IMR-90 (cell line): ENCODE results near the gene ACSL6. TPM values are rescaled to one million over a fixed set of nuclear protein-coding genes. Genes with fewer than 3 reads are reported as not detected.
A peak's percentile ranks its signal among the peaks of the same experiment; 100 is the strongest.

Experiments
- ATAC-seq: fragments of 200-7000 bp; cut with Tn5 transposase; 2 replicates; pipeline ENCODE4 v1.9.1; 2020; ENCODE audit warnings: low read depth, mild to moderate bottlenecking, moderate library complexity
- BruUV-seq: library from RNA; stranded (reverse); fragments of 400-500 nt; replicated peaks from 2 replicates; lab custom pipeline; 2021; lab: Mats Ljungman, UMichigan
- CTCF ChIA-PET: fragments of 300-600 bp; formaldehyde crosslinking; extraction: SDS; loops from one replicate; lab custom pipeline; 2021; ENCODE audit warnings: antibody characterized with exemption; lab: Yijun Ruan, JAX
- POLR2A ChIA-PET: fragments of 300-600 bp; sonication (Branson Sonifier 250); formaldehyde crosslinking; loops from one replicate; lab custom pipeline; 2022; ENCODE audit warnings: antibody characterized with exemption; ENCODE audit not compliant: unreplicated experiment; lab: Charles Lee
- DNase-seq: peaks from one replicate; pipeline ENCODE4 v3.0.0; 2013
- H2AFZ ChIP-seq: replicated peaks from 2 replicates; pipeline ENCODE3; 2013; ENCODE audit warnings: low read length, mild to moderate bottlenecking; ENCODE audit not compliant: poor library complexity
- H2AK5ac ChIP-seq: 2 replicates; pipeline ENCODE4 v1.6.1; 2013; ENCODE audit warnings: low read depth, low read length, inconsistent platforms
- H2AK9ac ChIP-seq: replicated peaks from 2 replicates; pipeline ENCODE3; 2013; ENCODE audit warnings: mild to moderate bottlenecking, low read depth, low read length, moderate library complexity; ENCODE audit not compliant: poor library complexity
- H2BK120ac ChIP-seq: 2 replicates; pipeline ENCODE4 v1.6.1; 2013; ENCODE audit warnings: low read depth, low read length, inconsistent platforms
- H2BK15ac ChIP-seq: 3 replicates; pipeline ENCODE4 v1.6.1; 2013; ENCODE audit warnings: low read depth, low read length, inconsistent platforms
- H2BK20ac ChIP-seq: 2 replicates; pipeline ENCODE4 v1.6.1; 2013; ENCODE audit warnings: low read depth, mild to moderate bottlenecking, inconsistent platforms, low read length, moderate library complexity
- H2BK5ac ChIP-seq: 2 replicates; pipeline ENCODE4 v1.6.1; 2013; ENCODE audit warnings: mild to moderate bottlenecking, low read depth, low read length, inconsistent platforms; ENCODE audit not compliant: poor library complexity, severe bottlenecking
- H3K14ac ChIP-seq: replicated peaks from 2 replicates; pipeline ENCODE4 v1.6.1; 2013; ENCODE audit warnings: low read depth, low read length, inconsistent platforms
- H3K18ac ChIP-seq: 2 replicates; pipeline ENCODE4 v1.6.1; 2013; ENCODE audit warnings: low read depth, low read length, control low read depth
- H3K23ac ChIP-seq: 2 replicates; pipeline ENCODE4 v1.6.1; 2013; ENCODE audit warnings: low read depth, low read length, inconsistent platforms
- H3K27ac ChIP-seq: 2 replicates; pipeline ENCODE4 v1.5.1; 2013; ENCODE audit warnings: mild to moderate bottlenecking, control low read depth, low read length; ENCODE audit not compliant: insufficient read depth
- H3K27me3 ChIP-seq: 2 replicates; pipeline ENCODE4 v1.6.1; 2013; ENCODE audit warnings: low read length; ENCODE audit not compliant: control insufficient read depth, insufficient read depth
- H3K36me3 ChIP-seq: 2 replicates; pipeline ENCODE4 v1.6.1; 2013; ENCODE audit warnings: low read length, mixed read lengths; ENCODE audit not compliant: control insufficient read depth, insufficient read depth
- H3K4ac ChIP-seq: 2 replicates; pipeline ENCODE4 v1.6.1; 2013; ENCODE audit warnings: low read depth, low read length, inconsistent platforms
- H3K4me1 ChIP-seq: 2 replicates; pipeline ENCODE4 v1.6.1; 2013; ENCODE audit warnings: low read length, mixed read lengths; ENCODE audit not compliant: control insufficient read depth, insufficient read depth
- H3K4me2 ChIP-seq: 2 replicates; pipeline ENCODE4 v1.6.1; 2013; ENCODE audit warnings: low read depth, mild to moderate bottlenecking, control low read depth, low read length, moderate library complexity
- H3K4me3 ChIP-seq: 2 replicates; pipeline ENCODE4 v1.5.1; 2013; ENCODE audit warnings: low read depth, mild to moderate bottlenecking, control low read depth, low read length, moderate library complexity; ENCODE audit not compliant: insufficient read depth
- H3K56ac ChIP-seq: 2 replicates; pipeline ENCODE4 v1.6.1; 2013; ENCODE audit warnings: low read length, inconsistent platforms; ENCODE audit not compliant: insufficient read depth; ENCODE audit errors: extremely low read depth
- H3K79me1 ChIP-seq, 2 experiments: 2 replicates each; pipeline ENCODE4 v1.6.1; 2013; ENCODE audit warnings: low read length in 2 of 2, inconsistent platforms in 1 of 2, low read depth in 1 of 2
- H3K9ac ChIP-seq: 2 replicates; pipeline ENCODE4 v1.6.1; 2013; ENCODE audit warnings: low read depth, low read length, control low read depth
- H3K9me1 ChIP-seq: 2 replicates; pipeline ENCODE4 v1.6.1; 2013; ENCODE audit warnings: low read length, inconsistent platforms; ENCODE audit not compliant: insufficient read depth
- H3K9me3 ChIP-seq: 2 replicates; pipeline ENCODE4 v1.6.1; 2013; ENCODE audit warnings: low read length; ENCODE audit not compliant: control insufficient read depth, insufficient read depth
- H4K20me1 ChIP-seq: 2 replicates; pipeline ENCODE4 v1.6.1; 2013; ENCODE audit warnings: low read length, inconsistent platforms; ENCODE audit not compliant: insufficient read depth
- H4K5ac ChIP-seq: 2 replicates; pipeline ENCODE4 v1.6.1; 2013; ENCODE audit warnings: mild to moderate bottlenecking, low read depth, low read length, control low read depth
- H4K8ac ChIP-seq, 2 experiments: 2 replicates each; pipeline ENCODE4 v1.6.1; 2013; ENCODE audit warnings: low read depth in 2 of 2, low read length in 2 of 2, control low read depth in 1 of 2, inconsistent platforms in 1 of 2
- H4K91ac ChIP-seq: 2 replicates; pipeline ENCODE4 v1.6.1; 2013; ENCODE audit warnings: low read depth, low read length, inconsistent platforms; ENCODE audit not compliant: insufficient read depth
- ELK1 ChIP-seq: fragments of 150-350 bp; IDR thresholded peaks from 2 replicates; pipeline ENCODE4 v1.6.1; 2016; ENCODE audit warnings: low read depth, mild to moderate bottlenecking, low read length, moderate library complexity, borderline replicate concordance
- MAFK ChIP-seq: IDR thresholded peaks from 2 replicates; pipeline ENCODE4 v1.6.1; 2012; ENCODE audit warnings: low read depth, low read length, improper control_type of control experiment
- WGBS, 2 experiments: methylation state at CpG; one replicate each; pipeline versions ENCODE4 v1.1.5 to v1.1.7; 2013; ENCODE audit warnings: missing lambda C conversion rate in 2 of 2; ENCODE audit not compliant: insufficient read length in 1 of 2; ENCODE audit errors: extremely low coverage in 2 of 2; 5-methylcytosine and 5-hydroxymethylcytosine counted together
- dilution Hi-C: fragments of 300-500 bp; cut with HindIII; formaldehyde crosslinking; loops from one replicate; pipeline ENCODE4 v1.14.3; 2018; ENCODE audit warnings: low sequenced_read_pairs; ENCODE audit not compliant: unreplicated experiment
- in situ Hi-C: fragments of 300-500 bp; cut with MboI; formaldehyde crosslinking; loops from 3 replicates; pipeline ENCODE4 v1.14.3; 2019; ENCODE audit warnings: low sequenced_read_pairs, inconsistent platforms, mixed read lengths
- intact Hi-C: fragments of 100-400 bp; cut with micrococcal nuclease; formaldehyde crosslinking; loops from 2 replicates; pipeline ENCODE4 v1.10.0; 2022
- polyA plus RNA-seq, 3 experiments: library from polyadenylated mRNA; depleted of rRNA; stranded (reverse); fragments of >200 nt; gene quantifications; 2 replicates each; pipeline ENCODE4 v1.2.3, GENCODE V29; 2012; ENCODE audit warnings: low replicate concordance in 1 of 3
- total RNA-seq: library from RNA; depleted of rRNA; stranded (reverse); fragments of >200 nt; gene quantifications from 2 replicates; pipeline ENCODE4 v1.2.3, GENCODE V29; 2012

The ACSL6 gene
- total and polyA plus RNA-seq, 2 of the 4 experiments (the other 2 are of a cell fraction): not detected

- ChIA-PET CTCF (no interaction called here), POLR2A (no interaction called here)
- no CpG with 5 or more reads among the region's 4 CpGs for WGBS, 2 experiments
- ATAC-seq: no peak
- Histone ChIP-seq H3K18ac (no peak overlapping the region), H2AFZ (no peak overlapping the region), H4K8ac (no peak overlapping the region), H2AK9ac (no peak overlapping the region), H4K20me1 (peaks cover 1% of the 10 kb centered on the region; the same call in 1 of the 2 replicates), H2BK15ac (no peak overlapping the region), H3K23ac (no peak overlapping the region), H3K4me1 (no peaks in the 10 kb centered on the region), H3K56ac (no peak overlapping the region), H3K4me2 (no peak overlapping the region), H3K14ac (no peak overlapping the region), H3K9ac (no peak overlapping the region), H3K27ac (no peak overlapping the region), H2AK5ac (no peak overlapping the region), H3K4ac (no peak overlapping the region), H2BK20ac (no peak overlapping the region), H2BK120ac (no peak overlapping the region), H4K5ac (no peak overlapping the region), H3K4me3 (no peak overlapping the region), H3K9me1 (0 out of 2 replicates have a peak, but pooled peaks cover under 1% of the 10 kb centered on the region), H3K79me1 (no peaks in the 10 kb centered on the region), H4K91ac (no peak overlapping the region), H3K36me3 (no peaks in the 10 kb centered on the region), H2BK5ac (no peak overlapping the region), H3K27me3 (peaks cover 33% of the 10 kb centered on the region), H3K9me3 (no peaks in the 10 kb centered on the region)
- intact Hi-C loops (no loop called here), in situ Hi-C loops (no loop called here), dilution Hi-C loops (no loop called here)
- peak; percentile 89 for TF ChIP-seq MAFK
- no peak for TF ChIP-seq ELK1
- no peak for DNase-seq
- BruUV-seq: no TSS peak
These were observed 5.9 kb upstream of the ACSL6 start for GRCh38 chr5:132017316-132017715.
